H1 (cell line): ENCODE results near the gene TARS3. TPM values are rescaled to one million over a fixed set of nuclear protein-coding genes. Genes with fewer than 3 reads are reported as not detected.

Experiments used
- CTCF ChIA-PET: fragments of 300-600 bp; sonication (Branson Sonifier 250); formaldehyde crosslinking; loops from one replicate; lab custom pipeline; 2021; ENCODE audit not compliant: partially characterized antibody; lab: Charles Lee
- POLR2A ChIA-PET: fragments of 300-600 bp; sonication (Branson Sonifier 250); formaldehyde crosslinking; loops from one replicate; lab custom pipeline; 2021; ENCODE audit warnings: inconsistent platforms; ENCODE audit not compliant: partially characterized antibody; lab: Charles Lee
- DNase-seq, 2 experiments: peaks; one replicate each; pipeline versions ENCODE4 v3.0.0 to v3.0.0-alpha.2; 2010 to 2022; ENCODE audit warnings: low spot score in 2 of 2, low read depth in 1 of 2, mixed read lengths in 1 of 2
- FAIRE-seq: peaks from 2 replicates; lab custom pipeline; 2011; peaks lifted over from hg19 to GRCh38; lab: Jason Lieb, UNC
- H2AFZ ChIP-seq: 2 replicates; pipeline ENCODE4 v1.8.1; 2012; ENCODE audit warnings: low read length, inconsistent platforms
- H2AK5ac ChIP-seq: 2 replicates; pipeline ENCODE4 v1.6.1; 2013; ENCODE audit warnings: low read depth, low read length
- H2BK120ac ChIP-seq: replicated peaks from 2 replicates; pipeline ENCODE3; 2013; ENCODE audit warnings: low read depth, low read length, inconsistent platforms
- H2BK12ac ChIP-seq: 2 replicates; pipeline ENCODE4 v1.6.1; 2013; ENCODE audit warnings: low read depth, low read length
- H2BK15ac ChIP-seq: 2 replicates; pipeline ENCODE4 v1.6.1; 2013; ENCODE audit warnings: low read length
- H2BK20ac ChIP-seq: 2 replicates; pipeline ENCODE4 v1.6.1; 2013; ENCODE audit warnings: low read length
- H2BK5ac ChIP-seq: 2 replicates; pipeline ENCODE4 v1.6.1; 2013; ENCODE audit warnings: low read depth, low read length
- H3K14ac ChIP-seq: 2 replicates; pipeline ENCODE4 v1.6.1; 2013; ENCODE audit warnings: inconsistent platforms; ENCODE audit not compliant: insufficient read length
- H3K18ac ChIP-seq: 2 replicates; pipeline ENCODE4 v1.6.1; 2013; ENCODE audit warnings: low read length; ENCODE audit errors: extremely low read depth
- H3K23ac ChIP-seq: 2 replicates; pipeline ENCODE4 v1.6.1; 2013; ENCODE audit warnings: inconsistent platforms; ENCODE audit not compliant: insufficient read length
- H3K23me2 ChIP-seq: 2 replicates; pipeline ENCODE4 v1.6.1; 2013; ENCODE audit warnings: low read depth, low read length
- H3K27ac ChIP-seq: 2 replicates; pipeline ENCODE4 v1.6.1; 2011; ENCODE audit warnings: low read depth, low read length, inconsistent platforms
- H3K27me3 ChIP-seq, 4 experiments: replicated peaks in 1 of 4; 1 replicate in 1 of 4; 2 replicates in 3 of 4; pipeline versions ENCODE4 v1.6.1 to v1.8.1; 2011 to 2013; ENCODE audit warnings: low read length in 3 of 4, mild to moderate bottlenecking in 3 of 4, inconsistent platforms in 2 of 4, mixed read lengths in 2 of 4, moderate library complexity in 1 of 4; ENCODE audit not compliant: control insufficient read depth in 3 of 4, insufficient read depth in 3 of 4; ENCODE audit errors: extremely low read depth in 1 of 4
- H3K36me3 ChIP-seq, 4 experiments: 2 replicates each; pipeline versions ENCODE4 v1.6.1 to v1.8.1; 2011 to 2013; ENCODE audit warnings: mild to moderate bottlenecking in 4 of 4, low read length in 3 of 4, moderate library complexity in 2 of 4, control low read depth in 1 of 4, inconsistent platforms in 1 of 4; ENCODE audit not compliant: insufficient read depth in 4 of 4, control insufficient read depth in 2 of 4
- H3K4ac ChIP-seq: replicated peaks from 2 replicates; pipeline ENCODE3; 2013; ENCODE audit warnings: low read length, low read depth, mixed read lengths, inconsistent platforms; ENCODE audit not compliant: insufficient read length
- H3K4me1 ChIP-seq, 4 experiments: replicated peaks in 1 of 4; 1 replicate in 1 of 4; 2 replicates in 3 of 4; pipeline versions ENCODE4 v1.6.1 to v1.8.1; 2011 to 2013; ENCODE audit warnings: low read length in 3 of 4, inconsistent platforms in 2 of 4, mixed read lengths in 1 of 4; ENCODE audit not compliant: insufficient read depth in 4 of 4, control insufficient read depth in 3 of 4
- H3K4me2 ChIP-seq, 2 experiments: 2 replicates each; pipeline versions ENCODE4 v1.6.1 to v1.8.1; 2011 to 2013; ENCODE audit warnings: low read depth in 2 of 2, low read length in 2 of 2, control low read depth in 1 of 2, inconsistent platforms in 1 of 2, mild to moderate bottlenecking in 1 of 2; ENCODE audit not compliant: insufficient read depth in 1 of 2
- H3K4me3 ChIP-seq, 4 experiments: fragments of 200-600, 300-600 bp in 1 of 4; sonication (generic), shearing (Covaris generic), sonication (Bioruptor Twin) in 1 of 4; 2 replicates each; pipeline versions ENCODE4 v1.5.1 to v1.8.1; 2011 to 2016; ENCODE audit warnings: low read length in 4 of 4, low read depth in 3 of 4, control low read depth in 2 of 4, inconsistent platforms in 2 of 4, mild to moderate bottlenecking in 2 of 4, mixed read lengths in 1 of 4, moderate library complexity in 1 of 4; ENCODE audit not compliant: insufficient read depth in 2 of 4; ENCODE audit errors: extremely low read depth in 1 of 4
- H3K56ac ChIP-seq: replicated peaks from 2 replicates; pipeline ENCODE3; 2013; ENCODE audit warnings: low read depth, mild to moderate bottlenecking, mixed read lengths, low read length, inconsistent platforms; ENCODE audit not compliant: insufficient read length
- H3K79me1 ChIP-seq: 2 replicates; pipeline ENCODE4 v1.6.1; 2013; ENCODE audit warnings: low read depth, low read length, control low read depth
- H3K79me2 ChIP-seq, 2 experiments: 2 replicates each; pipeline versions ENCODE4 v1.6.1 to v1.8.1; 2012 to 2013; ENCODE audit warnings: low read length in 2 of 2, mild to moderate bottlenecking in 2 of 2, inconsistent platforms in 1 of 2; ENCODE audit not compliant: insufficient read depth in 2 of 2, control insufficient read depth in 1 of 2
- H3K9ac ChIP-seq, 4 experiments: replicated peaks in 1 of 4; 1 replicate in 1 of 4; 2 replicates in 3 of 4; pipeline versions ENCODE4 v1.6.1 to v1.8.1; 2011 to 2013; ENCODE audit warnings: low read depth in 3 of 4, low read length in 3 of 4, control low read depth in 2 of 4, mild to moderate bottlenecking in 2 of 4, moderate library complexity in 2 of 4, inconsistent platforms in 1 of 4; ENCODE audit errors: extremely low read depth in 1 of 4
- H3K9me3 ChIP-seq, 2 experiments: 2 replicates each; pipeline versions ENCODE4 v1.6.1 to v1.8.1; 2012 to 2013; ENCODE audit warnings: mild to moderate bottlenecking in 2 of 2, moderate library complexity in 2 of 2, control low read depth in 1 of 2, inconsistent platforms in 1 of 2, low read depth in 1 of 2, low read length in 1 of 2, mixed read lengths in 1 of 2; ENCODE audit not compliant: insufficient read depth in 2 of 2
- H4K20me1 ChIP-seq, 2 experiments: replicated peaks in 1 of 2; 2 replicates each; pipeline versions ENCODE3 to v1.8.1; 2011 to 2013; ENCODE audit warnings: inconsistent platforms in 2 of 2, low read length in 2 of 2, mild to moderate bottlenecking in 1 of 2; ENCODE audit not compliant: insufficient read depth in 2 of 2, control insufficient read depth in 1 of 2
- H4K5ac ChIP-seq: 2 replicates; pipeline ENCODE4 v1.6.1; 2013; ENCODE audit warnings: low read length, low read depth, mixed read lengths, inconsistent platforms; ENCODE audit not compliant: insufficient read length
- H4K8ac ChIP-seq: 2 replicates; pipeline ENCODE4 v1.8.0; 2013; ENCODE audit warnings: mild to moderate bottlenecking, moderate library complexity, low read length, inconsistent platforms; ENCODE audit not compliant: insufficient read depth; ENCODE audit errors: extremely low read depth
- H4K91ac ChIP-seq: replicated peaks from 2 replicates; pipeline ENCODE3; 2013; ENCODE audit warnings: low read length, mixed read lengths, inconsistent platforms; ENCODE audit not compliant: insufficient read length
- ASH2L ChIP-seq: fragments of 200-600, 300-600 bp; sonication (generic); IDR thresholded peaks from one replicate; pipeline ENCODE4 v1.7.1; 2017; ENCODE audit warnings: low read length
- CREB1 ChIP-seq: IDR thresholded peaks from 2 replicates; pipeline ENCODE4 v1.6.1; 2012; ENCODE audit warnings: inconsistent platforms
- JUND ChIP-seq: IDR thresholded peaks from 2 replicates; pipeline ENCODE4 v1.6.1; 2011; ENCODE audit warnings: mild to moderate bottlenecking, improper control_type of control experiment, low read length
- KDM4A ChIP-seq: IDR thresholded peaks from one replicate; pipeline ENCODE4 v1.7.1; 2012; ENCODE audit warnings: low read depth, mild to moderate bottlenecking, moderate library complexity, low read length, inconsistent platforms; ENCODE audit not compliant: severe bottlenecking
- KDM5A ChIP-seq: fragments of 200-600 bp; IDR thresholded peaks from 2 replicates; pipeline ENCODE4 v1.7.1; 2012; ENCODE audit warnings: mild to moderate bottlenecking, low read length, inconsistent platforms, mixed read lengths
- SRF ChIP-seq: IDR thresholded peaks from 2 replicates; pipeline ENCODE4 v1.6.1; 2011; ENCODE audit warnings: mild to moderate bottlenecking, low read depth, low read length, moderate library complexity
- TEAD4 ChIP-seq: IDR thresholded peaks from 2 replicates; pipeline ENCODE4 v1.6.1; 2012; ENCODE audit warnings: low read depth, low read length, inconsistent platforms, mixed read lengths
- YY1 ChIP-seq: IDR thresholded peaks from 2 replicates; pipeline ENCODE4 v1.6.1; 2011; ENCODE audit warnings: low read depth, mild to moderate bottlenecking, low read length
- WGBS, 2 experiments: shearing (Covaris generic) in 1 of 2; methylation state at CpG; one replicate each; pipeline versions ENCODE4 v1.1.6 to v1.1.7; 2013 to 2015; ENCODE audit warnings: low lambda C conversion rate in 2 of 2, mixed read lengths in 2 of 2, inconsistent platforms in 1 of 2, low coverage in 1 of 2, missing lambda C conversion rate in 1 of 2; ENCODE audit not compliant: insufficient replicate concordance in 2 of 2, insufficient coverage in 1 of 2, insufficient read length in 1 of 2; ENCODE audit errors: extremely low coverage in 1 of 2, missing lambda C conversion rate in 1 of 2; 5-methylcytosine and 5-hydroxymethylcytosine counted together
- polyA plus RNA-seq, 7 experiments: library from polyadenylated mRNA; depleted of rRNA in 3 of 7; stranded (reverse) in 5 of 7; unstranded in 2 of 7; fragments of >200 nt in 5 of 7; fragments of 200-250 nt in 2 of 7; gene quantifications; 1 replicate in 5 of 7; 2 replicates in 1 of 7; 4 replicates in 1 of 7; pipeline versions ENCODE4 v1.2.1 to v1.2.3, GENCODE V29; 2011 to 2013; ENCODE audit warnings: missing spikeins in 2 of 7, mixed read lengths in 2 of 7
- total RNA-seq: library from RNA; stranded (reverse); fragmentation: NEBNext Ultra II Directional; extraction: Animal tissue kit (Norgen Biotek cat#: 25700); gene quantifications from 2 replicates; pipeline ENCODE4 v1.2.1, GENCODE V29; 2021

Gene TARS3
- total and polyA plus RNA-seq, 2 of the 8 experiments (the other 6 are each of a cell fraction or from before 2014, with no cell fraction given) = 2.1 to 13.9 TPM

DNA sequence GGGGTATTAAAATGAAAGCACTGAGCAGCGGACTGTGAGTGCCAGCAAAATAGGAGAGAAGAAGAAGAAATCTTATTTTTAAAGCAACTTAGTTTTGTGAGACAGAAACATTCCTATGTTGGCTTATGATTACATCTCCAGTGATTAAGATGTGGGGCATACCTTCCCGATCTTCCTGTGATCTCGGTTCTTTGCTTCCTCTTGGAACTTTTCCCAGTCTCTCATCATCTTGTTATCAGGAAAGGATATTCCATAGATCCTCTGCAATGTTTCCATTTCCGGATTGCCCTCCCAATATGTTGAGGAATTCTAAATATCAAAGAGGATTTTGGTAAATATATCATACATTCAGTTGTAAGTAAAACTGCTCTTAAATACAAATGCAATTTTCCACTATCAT is 22.2 kb downstream of the TARS3 start:
- H2BK120ac ChIP-seq = no peak overlapping the region
- POLR2A ChIA-PET = no interaction called here
- no peak overlapping the region for H3K4ac ChIP-seq
- H3K79me2 ChIP-seq = no peaks in the 10 kb centered on the region
- no peak overlapping the region for H2BK15ac ChIP-seq
- no peak overlapping the region for H3K27ac ChIP-seq
- H3K9me3 ChIP-seq = no peaks in the 10 kb centered on the region
- H2AFZ ChIP-seq = no peak overlapping the region
- no peak overlapping the region for H3K14ac ChIP-seq
- H3K56ac ChIP-seq = no peak overlapping the region
- no peaks in the 10 kb centered on the region for H3K79me1 ChIP-seq
- no peaks in the 10 kb centered on the region for H3K27me3 ChIP-seq
- no peak overlapping the region for H3K4me2 ChIP-seq
- FAIRE-seq (no peak), DNase-seq (no peak)
- H3K23me2 ChIP-seq = no peaks in the 10 kb centered on the region
- WGBS, 2 experiments = 96% methylated on average over 4 of the region's 4 CpGs; no CpG with 5 or more reads in 1 of the 2 experiments
- CTCF ChIA-PET = interaction anchor here (0.6 kb wide), 1 partner anchor 118 kb away, joined by 3 read pairs; no protein-coding TSS in a partner anchor
- no peak overlapping the region for H4K5ac ChIP-seq
- H2BK5ac ChIP-seq = no peak overlapping the region
- H3K18ac ChIP-seq = no peak overlapping the region
- H4K20me1 ChIP-seq = no peaks in the 10 kb centered on the region
- H2BK20ac ChIP-seq = no peak overlapping the region
- H2AK5ac ChIP-seq = no peak overlapping the region
- H2BK12ac ChIP-seq = no peak overlapping the region
- no peak for TF ChIP-seq SRF
- TF ChIP-seq YY1 = no peak
- TF ChIP-seq ASH2L = no peak
- TF ChIP-seq JUND = no peak
- no peak for TF ChIP-seq KDM5A
- TF ChIP-seq CREB1 = no peak
- no peak for TF ChIP-seq TEAD4
- TF ChIP-seq KDM4A = no peak
- H3K9ac ChIP-seq = no peak overlapping the region
- no peak overlapping the region for H4K91ac ChIP-seq
- no peaks in the 10 kb centered on the region for H3K4me1 ChIP-seq
- no peak overlapping the region for H3K23ac ChIP-seq
- no peak overlapping the region for H3K4me3 ChIP-seq
- H4K8ac ChIP-seq = no peak overlapping the region
- H3K36me3 ChIP-seq = peaks cover 0 to 29% (median 3%) of the 10 kb centered on the region in 4 experiments; a peak in 7 of 8 replicates
